ENCODE measurements around the gene C3.

The C3 gene

DNA sequence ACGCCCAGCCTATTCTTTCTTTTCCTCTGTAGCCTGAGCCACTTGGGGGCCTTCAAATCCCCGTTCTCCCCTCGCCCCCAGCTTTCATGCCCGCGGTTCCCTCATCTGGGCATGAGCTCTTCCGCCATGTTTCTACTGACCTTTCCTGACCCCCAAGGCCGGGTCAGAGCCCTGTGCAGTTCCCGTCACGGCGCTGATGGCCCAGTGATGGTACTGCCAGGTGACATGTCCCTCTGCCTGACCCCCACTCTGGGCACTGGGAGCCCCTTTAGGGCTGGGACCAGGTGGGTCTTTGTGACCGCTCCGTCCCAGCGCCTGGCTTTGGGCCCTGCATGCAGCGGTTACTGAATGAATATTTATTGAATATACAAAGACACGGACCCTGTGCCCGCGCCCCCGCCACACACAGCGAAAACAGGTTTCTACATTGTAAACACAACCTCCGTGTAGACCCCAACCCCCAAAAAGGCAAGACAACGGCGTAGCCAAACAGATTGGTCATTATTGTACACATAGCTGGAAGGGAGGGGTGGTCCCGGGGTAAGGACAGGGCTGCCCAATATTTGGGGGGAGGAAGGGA lies 9.2 kb upstream of the C3 start:
- no peak for DNase-seq (ENCODE audit: low read depth)
- TF ChIP-seq, protein P1, sequence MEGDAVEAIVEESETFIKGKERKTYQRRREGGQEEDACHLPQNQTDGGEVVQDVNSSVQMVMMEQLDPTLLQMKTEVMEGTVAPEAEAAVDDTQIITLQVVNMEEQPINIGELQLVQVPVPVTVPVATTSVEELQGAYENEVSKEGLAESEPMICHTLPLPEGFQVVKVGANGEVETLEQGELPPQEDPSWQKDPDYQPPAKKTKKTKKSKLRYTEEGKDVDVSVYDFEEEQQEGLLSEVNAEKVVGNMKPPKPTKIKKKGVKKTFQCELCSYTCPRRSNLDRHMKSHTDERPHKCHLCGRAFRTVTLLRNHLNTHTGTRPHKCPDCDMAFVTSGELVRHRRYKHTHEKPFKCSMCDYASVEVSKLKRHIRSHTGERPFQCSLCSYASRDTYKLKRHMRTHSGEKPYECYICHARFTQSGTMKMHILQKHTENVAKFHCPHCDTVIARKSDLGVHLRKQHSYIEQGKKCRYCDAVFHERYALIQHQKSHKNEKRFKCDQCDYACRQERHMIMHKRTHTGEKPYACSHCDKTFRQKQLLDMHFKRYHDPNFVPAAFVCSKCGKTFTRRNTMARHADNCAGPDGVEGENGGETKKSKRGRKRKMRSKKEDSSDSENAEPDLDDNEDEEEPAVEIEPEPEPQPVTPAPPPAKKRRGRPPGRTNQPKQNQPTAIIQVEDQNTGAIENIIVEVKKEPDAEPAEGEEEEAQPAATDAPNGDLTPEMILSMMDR (IDR thresholded peaks at IDR 0.05; ENCODE audit: insufficient read depth, low read depth, low read length, missing control alignments): no peak
- no peak overlapping the region for H3K4me3 ChIP-seq (ENCODE audit: low read depth, low read length)

DNA sequence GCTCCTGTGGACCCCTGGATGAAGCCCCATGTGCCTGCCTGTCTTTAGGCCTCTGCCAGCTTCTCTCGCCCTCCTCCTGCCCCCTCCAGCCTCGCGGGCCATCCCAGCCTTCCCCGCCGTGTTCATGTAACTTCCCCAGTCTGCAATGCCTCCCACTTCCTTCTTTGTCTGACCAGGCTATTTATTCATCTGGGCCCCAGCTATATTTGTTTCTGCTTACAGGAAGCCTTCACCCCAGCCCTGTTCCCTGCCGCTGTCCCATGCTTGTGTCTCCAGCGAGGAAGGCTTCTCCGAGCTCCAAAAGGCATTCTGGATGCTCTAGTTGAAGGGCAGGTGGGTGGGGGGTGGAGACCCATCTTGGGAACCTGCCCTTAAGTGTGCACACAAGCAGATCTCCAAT lies 7.9 kb upstream of the C3 start:
- TF ChIP-seq, protein P1 (IDR thresholded peaks at IDR 0.05; ENCODE audit: insufficient read depth, low read depth, low read length, missing control alignments): no peak
- peak; percentile 51 for DNase-seq (ENCODE audit: low read depth)
- H3K4me3 ChIP-seq (ENCODE audit: low read depth, low read length): no peak overlapping the region

DNA sequence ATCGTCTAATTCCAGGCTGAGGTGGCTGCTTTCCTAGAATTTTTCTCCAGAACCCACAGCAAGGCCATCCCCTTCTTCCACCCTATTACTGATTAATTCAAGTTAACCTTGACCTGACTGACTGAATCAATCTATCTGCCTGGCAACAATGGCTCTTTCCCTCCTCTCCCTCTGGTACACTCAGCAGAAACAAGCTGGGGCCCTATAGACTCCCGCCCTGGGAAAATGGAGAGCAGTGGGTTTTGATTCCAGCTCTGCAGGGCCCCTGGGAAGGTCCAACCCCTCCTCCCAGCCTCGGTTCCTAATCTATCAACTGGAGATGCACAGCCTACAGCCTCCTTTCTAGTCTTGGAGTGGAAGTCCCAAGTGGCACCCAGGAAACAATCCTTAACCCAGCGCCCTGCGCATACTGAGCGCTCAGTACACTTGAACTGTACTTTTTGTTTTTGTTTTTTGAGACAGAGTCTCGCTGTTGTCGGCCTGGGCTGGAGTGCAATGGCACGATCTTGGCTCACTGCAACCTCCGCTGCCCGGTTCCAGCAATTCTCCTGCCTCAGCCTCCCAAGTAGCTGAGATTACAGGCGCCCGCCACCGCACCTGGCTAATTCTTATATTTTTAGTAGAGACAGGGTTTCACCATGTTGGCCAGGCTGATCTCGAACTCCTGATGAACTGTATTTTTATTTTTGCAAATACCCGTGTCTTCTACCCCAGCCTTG lies 5.2 kb upstream of the C3 start:
- no peak for DNase-seq (ENCODE audit: low read depth)
- H3K4me3 ChIP-seq (ENCODE audit: low read depth, low read length): no peak overlapping the region
- TF ChIP-seq, protein P1 (IDR thresholded peaks at IDR 0.05; ENCODE audit: insufficient read depth, low read depth, low read length, missing control alignments): no peak

DNA sequence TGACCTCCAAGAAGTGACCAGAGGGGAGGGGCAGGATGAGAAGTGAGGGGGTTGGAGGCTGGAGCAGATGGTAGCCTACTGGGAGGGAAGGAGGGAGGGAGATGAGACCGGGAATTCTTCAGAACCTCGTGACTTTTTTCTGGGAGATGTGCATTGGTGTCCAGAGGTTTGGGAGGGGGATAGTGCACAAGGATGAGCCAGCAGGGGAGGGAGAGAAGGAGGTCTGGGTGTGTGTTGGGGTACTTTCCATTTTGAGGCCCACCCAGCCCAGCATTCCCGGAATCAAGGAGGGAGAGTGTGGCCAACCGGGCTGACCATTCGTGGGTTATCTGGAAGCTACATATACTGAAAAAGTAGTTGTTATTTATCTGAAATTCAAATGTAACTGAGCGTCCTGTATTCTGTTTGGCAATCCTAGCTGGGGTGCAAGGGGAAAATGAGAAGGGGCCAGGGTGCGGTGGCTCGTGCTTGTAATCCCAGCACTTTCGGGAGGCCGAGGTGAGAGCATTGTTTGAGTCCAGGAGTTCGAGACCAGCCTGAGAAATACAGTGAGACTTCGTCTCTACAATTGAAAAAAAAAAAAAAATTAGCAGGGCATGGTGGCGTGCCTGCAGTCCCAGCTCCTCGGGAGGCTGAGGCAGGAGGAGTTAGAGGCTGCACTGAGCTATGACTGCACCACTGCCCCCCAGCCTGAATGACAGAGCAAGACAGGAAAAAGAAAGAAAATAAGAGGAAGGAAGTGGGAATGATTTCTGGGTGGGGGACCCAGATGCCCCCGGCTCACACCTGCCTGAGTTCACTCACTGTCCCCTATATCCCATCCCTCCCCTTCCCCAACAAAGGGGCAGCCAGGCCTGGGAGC lies 4.4 kb upstream of the C3 start:
- TF ChIP-seq, protein P1 (IDR thresholded peaks at IDR 0.05; ENCODE audit: insufficient read depth, low read depth, low read length, missing control alignments): no peak
- H3K4me3 ChIP-seq (ENCODE audit: low read depth, low read length): no peak overlapping the region
- DNase-seq (ENCODE audit: low read depth): no peak

DNA sequence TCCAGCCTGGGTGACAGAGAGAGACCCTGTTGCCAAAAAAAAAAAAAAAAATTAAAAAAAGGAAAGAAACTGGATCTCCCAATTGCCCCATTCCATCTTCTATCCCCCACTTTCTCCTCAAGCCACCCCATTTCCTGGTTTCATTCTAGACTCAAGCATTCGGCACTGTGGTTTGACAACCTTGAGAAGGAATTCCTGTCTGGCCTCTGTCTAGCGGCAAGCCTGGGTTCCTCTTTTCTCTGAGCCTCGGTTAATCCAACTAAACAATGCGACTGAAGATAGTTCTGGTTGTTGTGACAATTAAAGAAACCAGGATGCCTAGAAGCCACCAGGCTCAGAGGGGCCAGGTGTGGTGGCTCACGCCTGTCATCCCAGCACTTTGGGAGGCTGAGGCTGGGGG lies 3.3 kb upstream of the C3 start:
- TF ChIP-seq, protein P1 (IDR thresholded peaks at IDR 0.05; ENCODE audit: insufficient read depth, low read depth, low read length, missing control alignments): no peak
- no peak overlapping the region for H3K4me3 ChIP-seq (ENCODE audit: low read depth, low read length)
- no peak for DNase-seq (ENCODE audit: low read depth)

DNA sequence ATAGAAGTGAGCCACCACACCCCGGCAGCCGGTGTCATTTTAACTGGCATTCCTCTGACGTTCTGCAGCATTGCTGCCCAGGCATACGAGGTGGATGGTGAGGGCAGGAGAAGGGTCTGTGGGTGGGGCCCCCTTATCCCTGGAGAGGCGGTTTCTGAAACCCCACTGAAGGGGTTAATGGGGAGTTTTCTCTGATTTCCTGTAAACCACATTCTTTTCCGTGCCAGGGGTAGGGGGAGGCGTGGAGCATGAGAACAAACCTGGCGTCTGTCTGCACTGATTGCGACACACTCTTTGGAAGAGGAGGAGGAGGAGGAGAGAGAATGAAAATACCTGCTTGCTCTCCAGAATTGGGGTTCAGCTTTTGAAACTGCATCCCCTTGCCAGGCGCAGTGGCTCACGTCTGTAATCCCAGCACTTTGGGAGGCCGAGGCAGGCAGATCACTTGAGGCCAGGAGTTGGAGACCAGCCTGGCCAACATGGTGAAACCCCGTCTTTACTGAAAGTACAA lies 2.7 kb upstream of the C3 start:
- no peak for DNase-seq (ENCODE audit: low read depth)
- TF ChIP-seq, protein P1 (IDR thresholded peaks at IDR 0.05; ENCODE audit: insufficient read depth, low read depth, low read length, missing control alignments): no peak
- no peak overlapping the region for H3K4me3 ChIP-seq (ENCODE audit: low read depth, low read length)

Measured in GM12865 (cell line).